ENCODE measurements around the gene AMN1. TPM values are rescaled to one million over a fixed set of nuclear protein-coding genes. Genes with fewer than 3 reads are reported as not detected.

The AMN1 gene
- total RNA-seq, 2 experiments from 2014 or later: 6.9 to 8.5 TPM

DNA sequence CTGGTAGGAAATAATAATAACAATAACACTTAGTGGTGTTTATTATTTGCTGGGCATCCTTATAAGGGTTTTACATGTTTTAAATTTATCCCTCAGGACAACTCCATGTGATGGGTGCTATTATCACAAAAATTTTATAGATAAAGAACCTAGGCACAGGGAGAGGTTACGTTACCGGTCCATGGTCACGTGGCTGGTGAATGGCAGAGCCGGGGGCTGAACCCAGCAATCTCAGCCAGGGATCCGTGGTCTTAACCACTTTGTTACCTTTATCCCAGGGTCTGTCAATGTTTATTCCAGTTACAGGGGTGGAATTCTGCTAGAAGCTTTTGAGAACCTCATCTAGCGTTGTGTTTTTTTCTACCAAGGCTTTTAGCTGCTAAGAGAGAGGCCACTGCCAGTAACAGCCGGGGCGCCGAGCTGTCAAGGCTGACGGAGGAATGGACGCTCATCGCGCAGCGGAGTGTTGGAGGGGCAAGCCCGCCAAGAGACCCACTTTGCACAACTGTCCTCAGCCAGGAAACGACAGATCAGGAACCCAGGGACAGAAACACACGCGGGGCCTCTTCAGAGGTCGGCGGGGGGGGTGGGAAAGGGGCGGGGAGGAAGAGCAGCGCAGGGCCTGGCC is 418 bp downstream of the AMN1 start:
- Mint-ChIP-seq H3K4me3 (peak overlapping the region; percentile 93), H3K36me3 (ENCODE audit: low read depth) (peaks cover 67% of the 10 kb centered on the region), H3K9me3 (peaks cover 4% of the 10 kb centered on the region), H3K27ac (peak overlapping the region; percentile 97), H3K27me3 (no peaks in the 10 kb centered on the region), H3K4me1 (ENCODE audit: low read depth) (peaks cover 68% of the 10 kb centered on the region)
- Histone ChIP-seq H3K27ac (ENCODE audit: low read depth in 1 of 2, low read length in 2 of 2) (peak overlapping the region; percentile 82 to 94), H3K36me3 (ENCODE audit: insufficient read depth, low read length) (no peaks in the 10 kb centered on the region), H3K4me3 (ENCODE audit: low read length) (peak overlapping the region; percentile 81), H3K4me1 (ENCODE audit: insufficient read depth, low read length) (peaks cover 37% of the 10 kb centered on the region), H3K27me3 (ENCODE audit: control insufficient read depth in 1 of 2, insufficient read depth in 2 of 2, low read length in 2 of 2) (no peaks in the 10 kb centered on the region), H3K9me3 (ENCODE audit: control insufficient read depth in 1 of 2, insufficient read depth in 1 of 2, low read length in 2 of 2) (peaks cover 13 to 23% of the 10 kb centered on the region in 2 experiments)
- TF ChIP-seq, protein P1, sequence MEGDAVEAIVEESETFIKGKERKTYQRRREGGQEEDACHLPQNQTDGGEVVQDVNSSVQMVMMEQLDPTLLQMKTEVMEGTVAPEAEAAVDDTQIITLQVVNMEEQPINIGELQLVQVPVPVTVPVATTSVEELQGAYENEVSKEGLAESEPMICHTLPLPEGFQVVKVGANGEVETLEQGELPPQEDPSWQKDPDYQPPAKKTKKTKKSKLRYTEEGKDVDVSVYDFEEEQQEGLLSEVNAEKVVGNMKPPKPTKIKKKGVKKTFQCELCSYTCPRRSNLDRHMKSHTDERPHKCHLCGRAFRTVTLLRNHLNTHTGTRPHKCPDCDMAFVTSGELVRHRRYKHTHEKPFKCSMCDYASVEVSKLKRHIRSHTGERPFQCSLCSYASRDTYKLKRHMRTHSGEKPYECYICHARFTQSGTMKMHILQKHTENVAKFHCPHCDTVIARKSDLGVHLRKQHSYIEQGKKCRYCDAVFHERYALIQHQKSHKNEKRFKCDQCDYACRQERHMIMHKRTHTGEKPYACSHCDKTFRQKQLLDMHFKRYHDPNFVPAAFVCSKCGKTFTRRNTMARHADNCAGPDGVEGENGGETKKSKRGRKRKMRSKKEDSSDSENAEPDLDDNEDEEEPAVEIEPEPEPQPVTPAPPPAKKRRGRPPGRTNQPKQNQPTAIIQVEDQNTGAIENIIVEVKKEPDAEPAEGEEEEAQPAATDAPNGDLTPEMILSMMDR (IDR thresholded peaks at IDR 0.05): no peak
- ChIA-PET CTCF (interaction anchor here (0.9 to 4.7 kb wide), 6 partner anchors 46 to 332 kb away, joined by 3 to 17 read pairs (median 4); partner anchors contain the start of genes ETFBKMT and RESF1), POLR2A (interaction anchor here (0.7 to 4.5 kb wide), 22 partner anchors 11 to 546 kb away, joined by 3 to 106 read pairs (median 4); partner anchors contain the start of genes ETFBKMT and RESF1)
- DNase-seq (peak in 4 of 14 experiments; percentile 15 to 55 (median 34)), ATAC-seq (ENCODE audit: poor library complexity) (peak; percentile 34)
- intact Hi-C loops (cut with DNase I, micrococcal nuclease): loop anchor here (2.0 to 10.0 kb wide), 7 partner anchors 68 to 404 kb away; partner anchors contain the start of genes SINHCAF (in 2 of the 2), BICD1 (in 1 of the 2) and ETFBKMT (in 1 of the 2)

GRCh38 chr12:31727192-31727591 is 1.6 kb downstream of the AMN1 start:
- intact Hi-C loops (cut with DNase I, micrococcal nuclease): loop anchor here (5.0 to 10.0 kb wide), 5 partner anchors 235 to 402 kb away; partner anchors contain the start of genes SINHCAF (in 2 of the 2) and BICD1 (in 1 of the 2)
- Histone ChIP-seq H3K4me3 (ENCODE audit: low read length) (no peak overlapping the region), H3K4me1 (ENCODE audit: insufficient read depth, low read length) (peaks cover 40% of the 10 kb centered on the region), H3K36me3 (ENCODE audit: insufficient read depth, low read length) (no peaks in the 10 kb centered on the region), H3K27me3 (ENCODE audit: control insufficient read depth in 1 of 2, insufficient read depth in 2 of 2, low read length in 2 of 2) (no peaks in the 10 kb centered on the region), H3K27ac (ENCODE audit: low read depth in 1 of 2, low read length in 2 of 2) (no peak overlapping the region), H3K9me3 (ENCODE audit: control insufficient read depth in 1 of 2, insufficient read depth in 1 of 2, low read length in 2 of 2) (peaks cover 13 to 32% of the 10 kb centered on the region in 2 experiments)
- peak overlapping the region; percentile 97 for H3K27ac Mint-ChIP-seq
- H3K36me3 Mint-ChIP-seq (ENCODE audit: low read depth): peaks cover 78% of the 10 kb centered on the region
- DNase-seq (no peak), ATAC-seq (ENCODE audit: poor library complexity) (no peak)
- peak overlapping the region; percentile 63 for H3K4me3 Mint-ChIP-seq
- H3K4me1 Mint-ChIP-seq (ENCODE audit: low read depth): peaks cover 69% of the 10 kb centered on the region
- H3K9me3 Mint-ChIP-seq: peaks cover 4% of the 10 kb centered on the region
- TF ChIP-seq, protein P1 (IDR thresholded peaks at IDR 0.05): no peak
- H3K27me3 Mint-ChIP-seq: no peaks in the 10 kb centered on the region
- CTCF ChIA-PET: interaction anchor here (4.7 kb wide), 1 partner anchor 73 kb away, joined by 17 read pairs; no protein-coding TSS in a partner anchor
- POLR2A ChIA-PET: interaction anchor here (1.1 to 4.5 kb wide), 5 partner anchors 13 to 232 kb away, joined by 4 to 106 read pairs (median 22); partner anchors contain the start of genes ETFBKMT and RESF1

DNA sequence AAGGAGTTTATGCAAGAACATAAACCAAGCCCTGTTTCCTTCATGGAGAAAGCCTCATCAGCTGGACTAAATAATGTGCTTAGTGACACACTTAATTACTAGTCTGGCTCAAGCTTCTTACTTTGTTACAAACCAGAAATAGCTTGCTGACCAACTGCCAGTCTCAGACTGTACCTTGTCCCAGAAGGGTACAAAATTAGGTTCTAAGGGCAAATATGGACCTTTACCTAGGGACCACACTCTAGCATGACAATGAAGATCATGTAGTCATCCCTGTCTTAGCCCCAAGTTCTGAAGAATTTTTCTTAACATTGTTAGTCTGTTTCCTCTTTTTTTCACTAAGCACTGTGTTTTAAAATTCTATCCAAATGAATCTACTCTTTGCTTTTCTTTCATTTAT is 2.2 kb downstream of the AMN1 start:
- H3K4me1 Mint-ChIP-seq (ENCODE audit: low read depth): peaks cover 76% of the 10 kb centered on the region

More for the DNA sequence above, 2.2 kb downstream of the AMN1 start:
- peaks cover 13 to 30% of the 10 kb centered on the region in 2 experiments for H3K9me3 ChIP-seq (ENCODE audit: control insufficient read depth in 1 of 2, insufficient read depth in 1 of 2, low read length in 2 of 2)
- no peak overlapping the region for H3K4me3 ChIP-seq (ENCODE audit: low read length)
- no peaks in the 10 kb centered on the region for H3K27me3 Mint-ChIP-seq
- H3K27ac ChIP-seq (ENCODE audit: low read depth in 1 of 2, low read length in 2 of 2): no peak overlapping the region
- intact Hi-C loops (cut with DNase I, micrococcal nuclease): loop anchor here (5.0 to 10.0 kb wide), 5 partner anchors 236 to 402 kb away; partner anchors contain the start of genes SINHCAF (in 2 of the 2) and BICD1 (in 1 of the 2)
- H3K36me3 ChIP-seq (ENCODE audit: insufficient read depth, low read length): no peaks in the 10 kb centered on the region
- peaks cover 44% of the 10 kb centered on the region for H3K4me1 ChIP-seq (ENCODE audit: insufficient read depth, low read length)
- ATAC-seq (ENCODE audit: poor library complexity) (no peak), DNase-seq (no peak)
- CTCF ChIA-PET: no interaction called here
- peak overlapping the region; percentile 3 for H3K4me3 Mint-ChIP-seq
- H3K27ac Mint-ChIP-seq: peak overlapping the region; percentile 97
- no peaks in the 10 kb centered on the region for H3K27me3 ChIP-seq (ENCODE audit: control insufficient read depth in 1 of 2, insufficient read depth in 2 of 2, low read length in 2 of 2)
- peaks cover 4% of the 10 kb centered on the region for H3K9me3 Mint-ChIP-seq
- TF ChIP-seq, protein P1 (IDR thresholded peaks at IDR 0.05): no peak
- peaks cover 80% of the 10 kb centered on the region for H3K36me3 Mint-ChIP-seq (ENCODE audit: low read depth)
- POLR2A ChIA-PET: interaction anchor here (1.1 to 4.5 kb wide), 2 partner anchors 12 to 233 kb away, joined by 4 to 106 read pairs; partner anchors contain the start of gene RESF1

Measured in CD4-positive, alpha-beta T cell (primary cell).